ENCODE results near the gene PER2.

The PER2 gene

GRCh38 chr2:238228700-238229099 is 59.7 kb downstream of the PER2 start:
- DNase-seq: no peak

- no peak for DNase-seq
Measured at GRCh38 chr2:238227587-238228032, 60.8 kb downstream of the PER2 start.

- DNase-seq: no peak
Measured at GRCh38 chr2:238226698-238227586, 61.5 kb downstream of the PER2 start.

DNA sequence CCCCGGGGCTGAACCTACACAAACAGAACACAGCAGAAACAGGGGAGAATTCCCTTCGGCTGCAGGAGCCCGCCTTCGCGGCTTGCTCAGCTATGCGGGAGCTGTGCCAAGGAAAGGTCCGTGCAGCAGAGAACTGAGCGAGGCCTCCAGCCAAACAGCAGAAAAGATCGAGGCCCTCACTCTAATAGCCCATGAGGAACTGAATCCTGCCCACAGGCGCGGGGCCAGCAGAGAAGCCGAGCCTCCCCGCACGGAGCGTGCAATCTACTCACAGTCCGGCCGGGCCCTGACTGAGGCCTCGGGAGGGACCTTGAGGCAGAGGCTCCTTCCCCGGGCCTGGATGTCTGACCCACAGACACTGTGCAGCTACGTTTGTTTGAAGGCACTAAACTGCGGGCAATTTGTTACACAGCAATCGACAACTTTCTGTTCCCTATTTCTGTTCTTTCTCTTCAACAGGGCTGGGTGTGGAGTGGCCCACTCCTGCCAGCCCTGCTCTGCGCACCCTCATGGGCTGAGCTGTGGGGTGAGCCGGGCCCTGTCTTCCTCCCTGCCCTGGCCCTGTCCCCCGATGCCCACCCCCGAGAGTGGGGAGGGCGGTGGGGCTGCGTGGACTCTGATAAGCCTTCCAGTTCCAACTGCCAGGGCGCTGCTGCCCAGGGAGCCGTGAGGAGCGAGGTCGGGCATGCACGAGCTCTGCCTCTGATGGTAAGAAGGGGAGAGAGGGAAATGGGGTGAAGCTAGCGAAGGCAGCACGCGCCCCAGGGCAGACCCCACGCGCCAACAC is 62.3 kb downstream of the PER2 start:
- no peak for DNase-seq

- DNase-seq: no peak
Measured at GRCh38 chr2:238225121-238225520, 63.3 kb downstream of the PER2 start.

- no peak for DNase-seq
Measured at GRCh38 chr2:238224356-238225035, 63.9 kb downstream of the PER2 start.

GRCh38 chr2:238220892-238221521 is 67.4 kb downstream of the PER2 start:
- DNase-seq: no peak

- no peak for DNase-seq
Measured at GRCh38 chr2:238220274-238220891, 68.0 kb downstream of the PER2 start.

DNA sequence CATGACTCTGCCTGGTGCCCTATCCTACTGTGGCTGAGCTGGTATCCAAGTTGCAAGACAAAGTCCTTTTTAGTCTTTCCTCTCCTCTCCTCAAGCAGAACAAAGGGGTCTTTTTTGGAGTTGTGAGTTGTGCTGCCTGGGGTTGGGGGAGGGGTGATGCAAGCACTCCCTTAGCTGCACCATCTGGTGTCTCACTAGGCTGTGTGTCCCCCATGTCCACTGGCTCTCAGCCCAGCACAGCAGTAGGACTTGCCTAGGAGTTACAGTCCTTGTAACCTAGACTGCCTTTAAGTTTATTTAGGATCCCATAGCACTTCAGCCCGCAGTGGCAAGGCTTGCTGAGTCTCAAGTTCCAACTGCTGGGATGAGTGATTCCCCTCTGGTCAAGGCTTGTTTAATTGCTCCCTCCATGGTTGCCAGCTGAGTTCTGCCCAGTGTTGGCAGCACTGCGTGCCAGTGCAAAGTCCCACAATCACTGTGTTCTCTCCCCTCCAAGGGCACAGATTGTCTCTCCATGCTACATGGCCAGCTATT is 71.7 kb downstream of the PER2 start:
- DNase-seq: no peak

DNA sequence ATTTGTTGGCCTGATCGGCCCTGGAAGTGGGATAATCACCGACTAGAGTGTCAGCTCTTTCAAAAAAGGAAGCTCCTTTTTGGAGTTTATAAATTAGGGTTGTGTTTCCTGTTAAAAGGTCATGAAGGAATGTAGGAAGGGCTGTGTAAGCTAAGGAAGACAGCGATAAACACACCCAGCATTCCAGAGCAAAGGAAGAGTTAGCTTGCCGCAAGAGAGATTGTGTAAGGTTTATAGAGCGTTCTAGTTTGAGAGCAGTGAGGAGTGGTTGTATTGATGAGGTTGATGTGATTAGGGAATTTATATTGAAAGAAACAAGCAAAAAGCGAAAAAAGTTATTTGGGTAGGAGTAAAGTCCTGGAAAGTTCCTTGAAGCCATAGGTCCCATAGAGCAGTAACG is 81.4 kb downstream of the PER2 start:
- no peak for DNase-seq

DNA sequence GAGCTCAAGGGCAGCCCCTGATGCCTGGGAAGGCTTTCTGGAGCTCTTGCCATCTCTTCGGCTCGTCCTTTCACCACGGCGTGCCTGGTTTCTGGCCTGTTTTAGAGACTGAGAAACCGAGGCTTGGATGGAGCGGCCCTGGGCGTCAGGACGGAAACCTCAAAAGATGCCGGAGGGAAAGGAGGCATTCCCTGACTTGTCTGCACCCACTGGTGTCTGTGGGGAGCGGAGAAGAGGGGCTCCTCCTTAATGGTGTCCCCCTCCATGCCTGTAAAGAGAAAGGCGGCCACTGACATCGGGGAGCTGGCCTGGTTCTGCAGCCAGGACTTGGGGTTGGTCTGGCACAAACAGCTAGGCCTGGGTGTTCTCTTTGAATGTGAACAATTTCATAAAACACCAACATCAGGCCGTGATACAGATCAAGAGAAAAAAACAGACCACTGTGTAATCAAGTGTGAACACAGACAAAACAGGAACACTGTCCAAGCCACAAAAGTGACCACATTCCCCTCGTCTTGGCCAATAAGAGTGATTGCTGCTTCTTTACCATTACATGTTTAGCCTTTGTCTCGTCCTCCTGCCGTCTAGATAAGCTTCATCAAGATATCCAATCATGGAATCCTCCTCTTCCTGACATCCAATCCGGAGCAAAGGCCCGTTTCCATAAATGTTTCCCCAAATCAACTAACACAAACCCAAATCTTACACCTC is 84.3 kb downstream of the PER2 start:
- no peak for DNase-seq

DNA sequence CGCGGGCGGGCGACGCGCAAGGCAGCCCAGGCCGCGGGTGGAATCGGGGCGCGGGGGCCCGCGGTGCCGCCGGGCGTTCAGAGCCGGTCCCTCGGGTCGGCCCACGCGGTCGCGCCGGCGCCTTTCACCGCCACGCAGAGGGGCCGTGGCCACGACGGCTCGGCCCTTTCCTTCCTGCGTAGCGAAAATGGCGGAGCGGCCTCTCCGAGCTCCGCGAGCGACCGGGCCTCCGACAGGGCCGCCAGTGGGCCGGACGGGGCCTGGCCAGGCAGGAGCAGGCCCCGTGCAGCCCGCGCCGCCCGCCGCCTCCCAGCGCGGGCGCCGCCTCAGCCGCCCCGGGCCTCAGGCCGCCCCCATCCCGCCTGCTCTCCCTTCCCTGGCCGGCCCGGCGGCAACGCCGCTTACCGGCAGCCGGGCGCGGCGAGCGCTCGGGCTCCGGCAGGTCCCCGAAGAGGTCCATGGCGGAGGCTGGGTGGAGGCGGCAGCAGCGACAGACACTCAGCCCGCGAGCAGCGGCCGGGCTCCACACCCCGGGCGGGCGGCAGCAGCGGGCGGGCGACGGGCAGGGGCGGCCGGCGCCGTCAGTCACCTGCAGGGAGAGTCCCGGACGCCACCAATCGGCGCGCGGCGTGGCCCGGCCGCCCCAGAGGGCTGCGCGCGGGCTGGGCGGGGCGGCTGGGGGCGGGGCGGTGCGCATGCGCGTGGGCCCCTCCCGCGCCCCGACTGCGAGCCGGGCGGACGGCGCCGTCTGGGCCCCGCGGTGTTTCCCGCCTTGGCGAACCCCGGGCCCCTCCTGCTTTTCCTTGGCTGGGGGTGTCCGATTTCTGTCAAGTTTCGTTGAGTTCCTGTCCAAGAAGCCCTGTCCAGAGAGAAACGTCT is 85.1 kb downstream of the PER2 start, which contains the start of gene ILKAP:
Gene ILKAP (minus strand): TSS at position 602 of the 879 bp plus-strand sequence. CDS start 142 bp downstream, at position 460.
- peak; percentile 94 for DNase-seq

DNA sequence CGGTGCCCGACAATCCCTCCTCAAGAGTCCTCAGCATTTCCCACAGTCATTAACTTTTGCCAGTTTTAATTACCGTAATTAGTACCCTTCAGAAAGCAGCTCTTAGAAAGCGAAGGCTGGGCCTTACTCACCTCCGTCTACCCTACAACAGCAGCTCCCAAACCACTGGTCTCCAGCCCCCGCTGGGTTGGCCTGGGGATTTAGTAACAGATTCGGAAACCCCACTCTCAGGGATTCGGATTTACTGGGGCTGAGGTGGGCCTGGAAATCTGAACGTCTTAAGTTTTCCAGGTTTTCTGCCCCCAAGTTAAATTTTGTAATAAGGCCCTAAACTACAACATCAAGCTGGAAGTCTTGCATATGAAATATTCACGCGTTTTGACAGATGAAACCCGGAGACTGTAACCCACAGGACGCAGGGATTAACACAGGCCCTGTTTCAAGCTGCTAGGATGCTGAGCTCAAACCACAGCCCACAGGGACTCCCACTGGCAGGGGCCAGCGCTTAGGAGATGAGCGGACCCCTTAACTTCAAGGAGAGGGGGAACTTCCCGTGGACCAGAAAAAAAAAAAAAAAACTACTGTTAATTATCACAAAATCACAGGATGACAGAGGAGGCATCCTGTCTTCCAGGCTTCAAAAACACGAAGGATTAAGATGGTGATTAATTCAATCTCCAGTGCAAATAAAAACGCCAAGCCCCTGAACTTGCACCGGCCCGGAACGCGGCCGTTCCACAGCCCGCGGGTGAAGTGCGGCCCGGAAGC is 85.9 kb downstream of the PER2 start:
- DNase-seq: no peak
